Hepatocyte (in vitro differentiated cells): ENCODE data around the gene IRF3.

Source experiments
- EZH2 ChIP-seq: fragments of 200-600 bp; sonication (generic); IDR thresholded peaks from 2 replicates; pipeline ENCODE4 v1.6.1; 2016; ENCODE audit warnings: antibody characterized with exemption, mild to moderate bottlenecking, borderline replicate concordance
- TF ChIP-seq, protein P1 (sequence below): fragments of 200-600 bp; sonication (generic); IDR thresholded peaks from 2 replicates; pipeline ENCODE4 v1.5.1; 2016; ENCODE audit warnings: antibody characterized with exemption, mild to moderate bottlenecking; ENCODE audit not compliant: poor library complexity

DNA sequence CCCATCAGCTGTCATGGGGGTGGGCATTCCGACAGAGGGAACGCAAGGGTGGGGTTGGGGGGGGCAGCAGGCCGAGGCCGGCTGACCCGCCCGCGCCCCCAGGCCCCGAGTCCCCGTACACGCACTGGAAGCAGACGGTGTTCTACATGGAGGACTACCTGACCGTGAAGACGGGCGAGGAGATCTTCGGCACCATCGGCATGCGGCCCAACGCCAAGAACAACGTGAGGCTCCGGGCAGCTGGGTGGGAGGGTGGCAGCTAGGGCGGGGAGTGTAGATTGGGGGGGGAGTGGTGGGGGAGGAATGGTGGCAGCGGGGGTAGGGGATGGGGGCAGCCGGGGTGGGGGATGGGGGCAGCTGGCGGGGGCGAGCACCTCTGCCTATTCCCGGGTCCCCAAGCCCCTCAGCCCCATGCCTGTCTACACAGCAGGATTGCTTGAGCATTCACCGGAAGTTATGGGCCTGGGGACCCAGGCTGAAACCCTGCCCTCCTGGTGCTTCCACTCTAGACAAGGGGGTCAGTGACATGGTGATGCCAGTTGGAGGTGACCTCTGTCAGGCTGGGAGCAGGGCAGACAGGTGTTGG is 20.9 kb upstream of the IRF3 start:
- TF ChIP-seq, protein P1, sequence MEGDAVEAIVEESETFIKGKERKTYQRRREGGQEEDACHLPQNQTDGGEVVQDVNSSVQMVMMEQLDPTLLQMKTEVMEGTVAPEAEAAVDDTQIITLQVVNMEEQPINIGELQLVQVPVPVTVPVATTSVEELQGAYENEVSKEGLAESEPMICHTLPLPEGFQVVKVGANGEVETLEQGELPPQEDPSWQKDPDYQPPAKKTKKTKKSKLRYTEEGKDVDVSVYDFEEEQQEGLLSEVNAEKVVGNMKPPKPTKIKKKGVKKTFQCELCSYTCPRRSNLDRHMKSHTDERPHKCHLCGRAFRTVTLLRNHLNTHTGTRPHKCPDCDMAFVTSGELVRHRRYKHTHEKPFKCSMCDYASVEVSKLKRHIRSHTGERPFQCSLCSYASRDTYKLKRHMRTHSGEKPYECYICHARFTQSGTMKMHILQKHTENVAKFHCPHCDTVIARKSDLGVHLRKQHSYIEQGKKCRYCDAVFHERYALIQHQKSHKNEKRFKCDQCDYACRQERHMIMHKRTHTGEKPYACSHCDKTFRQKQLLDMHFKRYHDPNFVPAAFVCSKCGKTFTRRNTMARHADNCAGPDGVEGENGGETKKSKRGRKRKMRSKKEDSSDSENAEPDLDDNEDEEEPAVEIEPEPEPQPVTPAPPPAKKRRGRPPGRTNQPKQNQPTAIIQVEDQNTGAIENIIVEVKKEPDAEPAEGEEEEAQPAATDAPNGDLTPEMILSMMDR = no peak
- no peak for TF ChIP-seq EZH2
